SH-SY5Y (cell line): ENCODE measurements around the gene NPBWR2.

Experiments
- GATA2 ChIP-seq: IDR thresholded peaks from 2 replicates; pipeline ENCODE4 v1.6.1; 2011; ENCODE audit warnings: mild to moderate bottlenecking, low read depth, low read length
- GATA3 ChIP-seq: IDR thresholded peaks from 2 replicates; pipeline ENCODE4 v1.6.1; 2011; ENCODE audit warnings: low read depth, mild to moderate bottlenecking, low read length, moderate library complexity

DNA sequence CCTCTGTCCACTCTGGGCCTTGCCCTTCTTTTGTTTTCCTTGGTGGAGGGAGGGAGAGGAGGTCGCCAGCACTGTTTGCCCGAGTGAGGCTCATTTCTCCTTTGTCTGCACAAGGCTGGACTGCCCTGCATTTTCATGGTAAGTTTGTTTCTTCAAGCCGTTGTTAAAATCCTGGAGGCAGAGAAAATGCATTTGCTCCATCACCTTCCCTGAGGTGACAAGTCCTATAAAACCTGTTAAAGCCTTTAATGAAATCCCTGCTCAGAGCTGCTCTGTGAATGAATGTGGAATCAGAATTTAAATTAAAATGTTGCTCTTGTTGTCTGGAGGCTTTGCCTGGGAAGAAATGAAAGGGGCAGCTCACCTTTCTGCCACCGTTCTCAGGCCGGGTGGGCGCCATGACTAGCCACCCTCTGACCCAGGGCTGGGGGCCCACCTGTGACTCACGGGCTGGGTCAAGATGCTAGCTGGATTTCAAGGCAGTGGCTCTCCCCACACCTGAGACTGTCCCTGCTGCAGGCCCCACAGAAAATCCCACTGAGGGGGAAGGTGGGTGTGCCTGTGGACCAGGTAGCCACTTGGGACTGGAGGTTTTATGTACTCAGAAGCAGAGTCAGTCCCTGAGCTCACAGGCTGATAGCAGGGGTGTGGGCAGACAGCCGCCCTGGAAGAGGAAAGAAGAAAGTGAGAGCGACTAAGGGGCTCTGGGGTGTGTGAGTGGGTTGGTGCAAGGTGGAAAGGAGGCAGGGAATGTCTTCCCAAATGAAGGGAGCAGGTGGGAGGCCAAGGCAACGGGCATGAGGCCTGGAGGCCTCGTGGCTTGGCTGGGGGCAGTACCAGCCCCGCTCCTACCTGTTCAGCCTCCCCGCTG lies 32.9 kb upstream of the NPBWR2 start:
- no peak for TF ChIP-seq GATA2
- TF ChIP-seq GATA3, result no peak
